ENCODE data around the gene TMX2.
"Not testable (repeated sequence)": the region's sequence is repeated elsewhere in the genome, so short reads cannot be mapped to it uniquely, and the experiment has no call there.

TMX2 gene

DNA sequence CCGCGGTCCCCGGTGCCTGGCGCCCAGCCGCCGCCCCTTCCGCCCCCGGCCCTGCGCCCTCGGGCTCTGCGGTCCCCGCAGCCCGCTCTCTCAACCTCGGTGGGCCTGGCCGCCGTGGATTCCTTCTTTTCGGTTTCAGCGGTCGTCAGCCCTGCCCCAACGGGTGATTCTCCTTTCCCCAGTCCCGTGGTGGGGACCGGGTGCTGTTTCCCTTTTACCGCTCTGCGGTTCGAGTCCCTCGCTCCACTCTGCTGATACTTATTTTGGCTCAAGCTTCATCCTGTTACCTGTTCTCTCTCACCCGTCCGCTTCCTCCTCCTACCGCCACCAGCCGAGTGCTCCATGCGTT lies 44.0 kb upstream of the TMX2 start:
- H3K27me3 Mint-ChIP-seq (ENCODE audit: low read depth, poor library complexity), result peaks cover 2% of the 10 kb centered on the region
- H3K36me3 Mint-ChIP-seq (ENCODE audit: low read depth), result peaks cover 16% of the 10 kb centered on the region
- TF ChIP-seq, protein P1, sequence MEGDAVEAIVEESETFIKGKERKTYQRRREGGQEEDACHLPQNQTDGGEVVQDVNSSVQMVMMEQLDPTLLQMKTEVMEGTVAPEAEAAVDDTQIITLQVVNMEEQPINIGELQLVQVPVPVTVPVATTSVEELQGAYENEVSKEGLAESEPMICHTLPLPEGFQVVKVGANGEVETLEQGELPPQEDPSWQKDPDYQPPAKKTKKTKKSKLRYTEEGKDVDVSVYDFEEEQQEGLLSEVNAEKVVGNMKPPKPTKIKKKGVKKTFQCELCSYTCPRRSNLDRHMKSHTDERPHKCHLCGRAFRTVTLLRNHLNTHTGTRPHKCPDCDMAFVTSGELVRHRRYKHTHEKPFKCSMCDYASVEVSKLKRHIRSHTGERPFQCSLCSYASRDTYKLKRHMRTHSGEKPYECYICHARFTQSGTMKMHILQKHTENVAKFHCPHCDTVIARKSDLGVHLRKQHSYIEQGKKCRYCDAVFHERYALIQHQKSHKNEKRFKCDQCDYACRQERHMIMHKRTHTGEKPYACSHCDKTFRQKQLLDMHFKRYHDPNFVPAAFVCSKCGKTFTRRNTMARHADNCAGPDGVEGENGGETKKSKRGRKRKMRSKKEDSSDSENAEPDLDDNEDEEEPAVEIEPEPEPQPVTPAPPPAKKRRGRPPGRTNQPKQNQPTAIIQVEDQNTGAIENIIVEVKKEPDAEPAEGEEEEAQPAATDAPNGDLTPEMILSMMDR (IDR thresholded peaks at IDR 0.05), result no peak
- H3K27ac Mint-ChIP-seq, result peak overlapping the region; percentile 99
- H3K4me3 Mint-ChIP-seq, result peak overlapping the region; percentile 99
- H3K9me3 Mint-ChIP-seq, result no peaks in the 10 kb centered on the region
- DNase-seq, result no peak
- H3K4me1 Mint-ChIP-seq, result peaks cover 54% of the 10 kb centered on the region

DNA sequence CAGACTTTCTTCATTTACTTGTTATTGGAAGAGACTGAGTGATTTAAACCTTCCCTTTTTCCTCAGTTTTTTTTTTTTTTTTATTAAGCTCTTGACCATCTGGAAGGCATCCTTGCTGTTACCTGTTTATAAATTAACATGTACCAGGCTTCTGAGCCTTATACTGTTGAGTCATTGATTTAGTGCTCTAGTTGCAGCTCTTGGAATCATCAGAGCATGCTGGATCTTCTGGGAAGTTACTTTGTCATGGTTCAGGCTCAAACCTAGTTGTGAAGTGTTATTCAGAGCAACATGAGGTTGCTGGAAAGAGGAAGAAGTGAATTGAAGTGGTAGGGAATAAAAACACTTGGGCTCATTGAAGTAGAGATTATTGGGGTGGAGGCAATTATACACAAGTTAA lies 38.1 kb upstream of the TMX2 start:
- peak overlapping the region; percentile 40 for H3K27ac Mint-ChIP-seq
- no peak for DNase-seq
- H3K9me3 Mint-ChIP-seq, result no peaks in the 10 kb centered on the region
- peaks cover 37% of the 10 kb centered on the region for H3K4me1 Mint-ChIP-seq
- no peak overlapping the region for H3K4me3 Mint-ChIP-seq
- peaks cover 2% of the 10 kb centered on the region for H3K27me3 Mint-ChIP-seq (ENCODE audit: low read depth, poor library complexity)
- H3K36me3 Mint-ChIP-seq (ENCODE audit: low read depth), result peaks cover 51% of the 10 kb centered on the region
- TF ChIP-seq, protein P1 (IDR thresholded peaks at IDR 0.05), result no peak

DNA sequence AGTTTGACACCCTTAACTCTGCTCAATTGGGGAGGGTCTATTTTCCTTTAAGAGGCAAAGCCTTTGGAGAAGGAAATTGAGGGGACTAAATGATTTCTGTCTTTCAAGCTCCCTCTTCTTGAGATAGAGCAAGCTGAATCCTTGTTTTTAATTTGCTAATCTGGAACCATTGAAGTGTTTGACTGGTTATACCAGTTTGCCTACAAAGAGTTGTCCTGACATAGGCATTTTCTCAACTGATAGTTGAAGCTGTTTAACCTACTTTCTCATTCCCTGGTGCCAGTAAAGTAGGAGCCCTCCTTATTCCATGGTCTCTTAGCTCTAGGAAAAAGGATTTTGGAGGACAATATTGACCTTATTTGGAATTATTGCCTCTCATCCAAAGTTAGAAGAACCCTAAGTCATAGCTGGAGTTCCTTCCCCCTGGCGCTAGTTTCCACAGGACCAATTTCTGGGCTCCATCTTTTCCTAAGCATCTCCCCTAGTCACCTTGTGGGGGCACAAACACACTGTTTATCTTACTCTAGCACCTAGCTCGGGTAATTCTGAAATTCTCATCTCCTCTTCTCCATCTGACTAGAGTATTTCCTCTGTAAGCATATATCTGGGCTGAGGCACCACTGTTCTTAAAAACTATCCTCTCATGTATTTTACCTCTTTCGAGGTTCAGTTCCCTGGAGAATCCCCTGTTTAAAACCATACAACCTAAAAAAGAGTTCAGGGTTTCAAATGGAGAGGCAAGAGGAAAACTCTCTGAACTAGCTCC lies 37.0 kb upstream of the TMX2 start:
- Mint-ChIP-seq H3K27ac (peak overlapping the region; percentile 63), H3K9me3 (no peaks in the 10 kb centered on the region), H3K4me1 (peaks cover 29% of the 10 kb centered on the region), H3K4me3 (no peak overlapping the region), H3K36me3 (ENCODE audit: low read depth) (peaks cover 51% of the 10 kb centered on the region), H3K27me3 (ENCODE audit: low read depth, poor library complexity) (peaks cover 2% of the 10 kb centered on the region)
- DNase-seq, result no peak
- TF ChIP-seq, protein P1 (IDR thresholded peaks at IDR 0.05), result no peak

DNA sequence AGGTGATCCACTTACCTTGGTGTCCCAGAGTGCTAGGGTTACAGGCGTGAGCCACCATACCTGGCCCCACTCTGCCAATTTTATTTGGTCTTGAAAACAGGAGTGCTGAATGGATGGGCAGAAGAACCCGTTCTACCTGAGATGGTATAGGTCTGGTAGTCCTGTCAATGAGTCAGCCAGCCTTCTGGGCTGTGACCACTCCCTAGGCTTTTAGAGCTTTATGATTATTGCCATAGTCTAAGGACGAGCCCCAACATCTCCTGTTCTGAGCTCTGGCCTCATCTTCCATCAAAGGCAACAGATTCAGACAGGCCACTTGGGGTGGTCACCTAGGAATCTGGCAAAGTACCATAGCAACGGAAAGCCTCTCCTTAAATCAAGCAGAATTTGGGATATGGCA lies 33.0 kb upstream of the TMX2 start:
- Mint-ChIP-seq H3K36me3 (ENCODE audit: low read depth) (peaks cover 47% of the 10 kb centered on the region), H3K27me3 (ENCODE audit: low read depth, poor library complexity) (no peaks in the 10 kb centered on the region), H3K27ac (no peak overlapping the region), H3K4me3 (no peak overlapping the region), H3K4me1 (peaks cover 7% of the 10 kb centered on the region), H3K9me3 (no peaks in the 10 kb centered on the region)
- TF ChIP-seq, protein P1 (IDR thresholded peaks at IDR 0.05), result no peak
- DNase-seq, result no peak

DNA sequence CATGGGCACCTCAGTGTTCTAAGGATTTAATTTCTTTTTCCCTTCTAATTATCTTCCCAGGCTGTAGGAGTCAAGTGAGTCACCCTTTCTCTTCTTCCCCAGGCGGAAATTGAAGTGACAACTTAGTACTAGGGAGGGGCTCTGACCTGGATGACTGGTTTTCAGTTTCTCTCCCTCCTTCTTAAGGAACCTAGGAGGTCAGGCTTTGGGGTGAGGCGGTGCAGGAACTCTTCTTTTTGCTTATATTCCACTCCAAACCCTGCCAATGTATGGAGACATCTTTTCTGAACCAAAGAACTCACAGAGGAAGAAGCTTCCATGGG lies 31.9 kb upstream of the TMX2 start:
- no peaks in the 10 kb centered on the region for H3K27me3 Mint-ChIP-seq (ENCODE audit: low read depth, poor library complexity)
- no peak for DNase-seq
- H3K27ac Mint-ChIP-seq, result peak overlapping the region; percentile 77
- TF ChIP-seq, protein P1 (IDR thresholded peaks at IDR 0.05), result no peak
- H3K36me3 Mint-ChIP-seq (ENCODE audit: low read depth), result peaks cover 55% of the 10 kb centered on the region
- no peak overlapping the region for H3K4me3 Mint-ChIP-seq
- H3K9me3 Mint-ChIP-seq, result no peaks in the 10 kb centered on the region
- peaks cover 5% of the 10 kb centered on the region for H3K4me1 Mint-ChIP-seq

DNA sequence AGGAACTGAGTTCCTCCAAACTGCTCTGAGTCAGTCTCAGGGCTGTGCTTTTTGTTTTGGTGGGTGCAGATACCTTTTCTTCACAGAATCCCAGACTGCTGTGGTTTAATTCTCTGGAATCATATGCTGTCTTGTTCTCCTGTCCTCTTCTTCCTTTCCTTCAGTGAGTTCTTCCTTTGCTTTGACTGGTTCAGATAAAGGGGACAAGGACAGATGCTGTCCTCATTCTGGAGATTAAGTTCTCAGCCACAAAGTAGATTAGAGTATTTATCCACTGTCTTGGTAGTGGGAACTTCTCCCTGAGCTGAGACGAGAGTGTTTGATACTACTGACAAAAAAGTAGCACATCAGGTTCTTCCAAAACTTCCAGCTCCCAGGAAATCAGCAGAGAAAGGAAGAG lies 31.2 kb upstream of the TMX2 start:
- peaks cover 5% of the 10 kb centered on the region for H3K4me1 Mint-ChIP-seq

DNA sequence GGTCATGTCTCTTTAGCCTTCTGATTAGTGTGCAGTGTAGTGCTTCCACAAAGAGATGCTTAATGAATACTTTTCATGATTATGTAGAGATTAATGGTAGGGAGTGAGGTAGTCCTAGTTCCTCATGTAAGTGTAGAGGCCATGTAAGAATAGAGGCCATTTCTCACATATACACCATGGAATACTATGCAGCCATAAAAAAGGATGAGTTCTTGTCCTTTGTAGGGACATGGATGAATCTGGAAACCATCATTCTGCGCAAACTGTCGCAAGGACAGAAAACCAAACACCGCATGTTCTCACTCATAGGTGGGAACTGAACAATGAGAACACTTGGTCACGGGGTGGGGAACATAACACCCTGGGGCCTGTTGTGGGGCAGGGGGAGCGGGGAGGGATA lies 21.9 kb upstream of the TMX2 start:
- H3K27me3 Mint-ChIP-seq (ENCODE audit: low read depth, poor library complexity), result not testable (repeated sequence)

More for the DNA sequence above, 31.2 kb upstream of the TMX2 start:
- TF ChIP-seq, protein P1 (IDR thresholded peaks at IDR 0.05), result no peak
- Mint-ChIP-seq H3K9me3 (no peaks in the 10 kb centered on the region), H3K27me3 (ENCODE audit: low read depth, poor library complexity) (no peaks in the 10 kb centered on the region), H3K4me3 (no peak overlapping the region), H3K27ac (no peak overlapping the region), H3K36me3 (ENCODE audit: low read depth) (peaks cover 54% of the 10 kb centered on the region)
- DNase-seq, result no peak

More for the DNA sequence above, 21.9 kb upstream of the TMX2 start:
- not testable (repeated sequence) for H3K9me3 Mint-ChIP-seq, H3K27ac Mint-ChIP-seq, H3K4me1 Mint-ChIP-seq, DNase-seq, H3K4me3 Mint-ChIP-seq
- H3K36me3 Mint-ChIP-seq (ENCODE audit: low read depth), result peaks cover 68% of the 10 kb centered on the region

Data from nephron progenitor cell (in vitro differentiated cells).